Activated CD4-positive, CD25-positive, alpha-beta regulatory T cell (primary cell): ENCODE measurements around the gene FAM219A.

Source experiments
- DNase-seq, 4 experiments: peaks; one replicate each; lab custom pipeline; 2025; lab: John Stamatoyannopoulos, UW

Gene FAM219A, protein sequence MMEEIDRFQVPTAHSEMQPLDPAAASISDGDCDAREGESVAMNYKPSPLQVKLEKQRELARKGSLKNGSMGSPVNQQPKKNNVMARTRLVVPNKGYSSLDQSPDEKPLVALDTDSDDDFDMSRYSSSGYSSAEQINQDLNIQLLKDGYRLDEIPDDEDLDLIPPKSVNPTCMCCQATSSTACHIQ

GRCh38 chr9:34458013-34458958, at the start of gene FAM219A, which contains the start of gene DNAI1:
Gene FAM219A (minus strand): TSS chr9:34458570. CDS start chr9:34458263, 307 bp downstream.
Gene DNAI1 (plus strand): TSS chr9:34458805. CDS start chr9:34459006, 201 bp downstream.
- peak; percentile 95 to 99 (median 98) for DNase-seq

- DNase-seq, result no peak
These were observed 49.6 kb upstream of the FAM219A start for GRCh38 chr9:34507966-34508365.

DNA sequence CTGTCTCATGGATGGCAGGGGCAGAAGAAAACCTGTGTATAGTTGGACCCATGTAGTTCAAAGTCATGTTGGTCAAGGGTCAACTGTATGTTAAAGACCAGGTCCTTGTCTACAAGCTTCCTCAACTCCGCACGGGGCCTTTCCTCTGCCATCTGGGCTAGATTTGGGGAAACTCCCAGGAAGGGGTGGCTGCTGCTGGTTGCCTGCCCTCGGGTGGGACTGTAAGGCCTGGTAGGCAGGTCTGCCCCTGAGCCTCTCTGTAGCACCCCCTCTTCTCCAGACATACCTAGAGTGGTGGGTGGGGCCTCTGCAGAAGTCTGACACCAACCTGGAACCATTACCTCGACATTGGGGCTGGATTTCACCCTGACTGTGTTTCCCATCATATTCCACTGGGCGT, 49.2 kb upstream of the FAM219A start:
- no peak for DNase-seq

GRCh38 chr9:34506623-34507022, 48.3 kb upstream of the FAM219A start:
- no peak for DNase-seq

DNA sequence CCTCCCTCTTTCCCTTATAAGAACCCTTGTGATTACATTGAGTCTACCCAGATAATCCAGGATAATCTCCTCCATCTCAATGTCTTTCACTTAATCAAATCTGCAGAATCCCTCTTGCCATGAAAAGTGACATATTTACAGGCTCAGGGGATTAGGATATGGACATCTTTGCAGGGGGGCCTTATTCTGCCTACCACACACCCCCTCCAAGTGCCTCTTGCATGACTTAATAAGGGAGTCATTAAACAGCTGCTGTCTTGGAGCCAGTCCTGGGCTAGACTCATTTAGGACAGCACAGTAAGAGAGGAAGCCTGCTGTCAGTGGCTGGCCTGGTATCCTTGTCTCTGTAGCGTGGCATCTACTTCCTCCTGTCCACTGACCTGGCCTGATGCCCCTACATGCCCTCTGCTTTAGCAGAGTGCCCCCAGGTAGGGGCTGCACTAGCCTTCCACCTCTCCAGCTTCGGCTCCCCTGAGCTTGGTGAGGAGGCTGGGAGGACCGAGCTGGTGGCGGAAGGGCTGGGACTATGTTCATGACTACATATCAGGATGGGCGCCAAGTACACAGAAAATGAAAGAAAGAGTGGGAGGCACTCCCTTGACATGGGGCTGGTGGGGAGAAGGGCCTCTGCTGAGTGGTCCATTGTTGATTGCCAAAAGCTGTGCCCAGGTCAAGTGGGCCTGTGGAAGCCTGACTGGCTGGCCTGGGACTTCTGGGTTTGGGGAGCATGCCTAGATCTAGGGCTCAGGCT, 47.2 kb upstream of the FAM219A start:
- DNase-seq, result no peak

- no peak for DNase-seq
These were observed 45.0 kb upstream of the FAM219A start for GRCh38 chr9:34503406-34503805.

DNA sequence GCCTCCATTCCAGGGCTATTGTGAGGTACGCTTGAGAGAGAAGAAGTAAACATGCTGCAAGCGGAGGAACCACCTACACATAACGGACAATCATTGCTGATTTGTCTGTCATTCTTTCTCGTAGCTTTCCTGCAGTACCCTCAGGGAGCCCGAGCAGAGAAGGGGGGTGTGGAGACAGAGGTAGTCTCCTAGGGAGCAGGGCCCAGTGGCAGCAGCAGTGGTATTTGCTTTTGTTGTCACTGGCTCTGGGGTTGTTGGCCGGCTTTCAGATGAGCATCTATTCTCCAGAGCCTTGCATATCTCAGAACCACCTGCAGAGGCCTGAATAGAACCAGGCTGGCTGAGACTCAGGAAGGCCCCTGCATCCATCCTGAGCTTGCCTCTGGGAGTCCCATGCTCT, 44.5 kb upstream of the FAM219A start:
- DNase-seq, result no peak

- no peak for DNase-seq
These were observed 44.1 kb upstream of the FAM219A start for GRCh38 chr9:34502471-34502870.

DNA sequence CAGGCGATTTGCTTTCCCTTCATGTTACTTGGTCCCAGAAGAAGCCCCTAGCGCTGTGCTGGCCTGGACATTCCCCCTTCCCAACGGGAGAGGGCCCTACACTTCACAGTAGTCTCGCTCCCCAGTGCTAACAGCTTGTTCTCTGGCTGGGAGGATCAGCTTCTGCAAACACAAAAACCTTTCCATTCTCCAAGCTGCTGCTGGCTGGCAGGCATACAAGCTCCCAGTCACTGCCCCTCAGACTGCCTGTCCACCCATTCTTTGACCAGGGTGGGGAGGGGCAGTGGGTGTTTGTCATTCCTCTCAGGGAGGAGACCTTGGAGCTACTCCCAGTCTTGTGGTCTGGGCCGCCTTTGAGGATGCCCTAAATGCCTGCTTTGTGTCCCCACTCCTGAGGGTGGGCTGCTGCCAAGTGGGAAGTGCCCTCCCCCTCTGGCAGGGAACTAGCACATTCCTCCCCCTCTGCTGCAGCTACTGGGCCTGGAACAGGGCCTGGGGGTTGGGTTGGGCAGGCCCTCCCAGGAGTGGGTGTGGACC, 43.6 kb upstream of the FAM219A start:
- no peak for DNase-seq

DNA sequence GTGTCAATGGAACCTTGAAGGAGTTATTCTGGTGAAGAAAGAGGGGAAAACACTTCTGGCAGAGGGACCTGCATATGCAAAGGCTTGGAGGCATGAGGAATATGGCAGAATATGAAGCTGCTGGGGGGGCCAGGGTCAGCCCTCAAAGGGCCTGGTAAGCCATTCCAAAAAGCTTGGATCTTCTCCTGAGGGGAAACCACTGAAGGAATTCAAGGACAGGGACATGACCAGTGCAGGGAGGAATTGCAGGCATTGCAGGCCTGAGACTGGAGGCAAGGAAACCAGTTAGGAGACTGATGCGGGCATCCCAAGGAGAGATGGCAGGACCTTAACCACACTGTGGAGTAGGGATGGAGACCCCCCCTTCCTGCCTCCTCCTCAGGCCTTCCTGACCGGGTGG, 43.0 kb upstream of the FAM219A start:
- no peak for DNase-seq

GRCh38 chr9:34500623-34501267, 42.4 kb upstream of the FAM219A start:
- peak; percentile 36 to 77 (median 56) for DNase-seq

DNA sequence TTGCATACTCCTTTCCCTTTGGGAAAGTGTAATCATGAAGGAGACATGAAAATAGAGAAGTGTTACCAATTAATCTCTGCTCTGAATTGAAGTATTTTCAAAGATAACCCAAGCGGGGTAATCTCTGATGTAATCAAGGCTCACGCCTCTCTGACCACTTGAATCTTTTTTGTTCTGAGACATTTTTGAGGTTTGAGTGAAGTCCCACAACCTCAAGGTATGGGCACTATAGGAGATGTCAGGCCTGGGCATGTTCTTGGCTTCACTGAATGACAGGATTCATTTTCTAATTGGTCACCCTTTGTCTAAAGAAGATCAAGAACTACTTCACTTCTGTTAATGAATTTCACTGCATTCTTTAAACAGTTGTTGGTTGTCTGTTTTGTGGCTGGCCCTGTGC, 40.7 kb upstream of the FAM219A start:
- no peak for DNase-seq

- no peak for DNase-seq
These were observed 40.2 kb upstream of the FAM219A start for GRCh38 chr9:34498553-34498952.

DNA sequence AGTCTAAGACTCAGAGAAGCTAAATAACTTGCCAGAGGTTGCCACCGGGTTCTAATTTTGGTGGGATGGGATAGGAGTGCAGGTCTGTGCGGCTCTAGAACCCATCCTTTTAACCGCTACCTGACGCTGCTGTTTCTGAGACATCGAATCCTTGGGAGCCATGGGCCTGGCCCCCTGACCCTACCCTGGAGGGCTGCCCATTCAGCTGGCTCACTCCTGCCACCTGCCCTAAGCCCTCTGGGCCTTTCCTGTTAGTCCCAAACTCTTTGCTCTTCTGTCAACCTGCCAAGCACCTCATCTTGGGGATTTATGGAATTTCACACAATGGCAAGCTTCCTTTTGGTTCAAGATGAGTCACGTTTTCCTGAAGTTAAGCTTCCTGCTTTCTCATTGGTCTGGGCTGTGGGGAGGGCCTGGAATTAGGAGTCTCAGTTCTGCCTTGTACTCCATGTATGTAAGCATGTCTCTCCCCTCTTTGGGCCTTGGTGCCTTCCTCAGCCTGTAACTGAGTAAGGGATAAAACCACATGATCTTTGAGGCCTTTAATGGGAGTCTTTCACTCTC, 37.9 kb upstream of the FAM219A start:
- no peak for DNase-seq

GRCh38 chr9:34493972-34494535, 35.7 kb upstream of the FAM219A start:
- no peak for DNase-seq

GRCh38 chr9:34492051-34492450, 33.7 kb upstream of the FAM219A start:
- no peak for DNase-seq

GRCh38 chr9:34491596-34491995, 33.2 kb upstream of the FAM219A start:
- DNase-seq, result no peak

GRCh38 chr9:34490760-34491159, 32.4 kb upstream of the FAM219A start:
- DNase-seq, result no peak

DNA sequence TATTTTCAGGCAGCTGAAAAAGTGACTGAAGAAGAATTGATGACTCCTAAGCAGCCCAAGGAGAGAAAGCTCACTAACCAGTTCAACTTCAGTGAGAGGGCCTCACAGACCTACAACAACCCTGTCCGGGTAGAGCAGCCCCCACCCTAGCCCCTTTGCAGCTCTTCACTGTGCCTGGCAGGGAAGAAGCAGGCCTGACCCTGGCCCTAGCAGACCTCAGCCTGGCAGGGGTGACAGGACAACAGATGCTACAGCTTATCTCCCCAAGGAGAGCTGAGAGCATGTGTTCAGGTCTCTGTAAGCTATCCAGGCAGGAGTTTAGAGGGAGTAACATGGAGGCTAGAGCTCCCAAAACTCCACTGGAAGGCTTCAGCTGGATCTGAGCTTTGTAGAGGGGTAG, 32.0 kb upstream of the FAM219A start:
- no peak for DNase-seq

DNA sequence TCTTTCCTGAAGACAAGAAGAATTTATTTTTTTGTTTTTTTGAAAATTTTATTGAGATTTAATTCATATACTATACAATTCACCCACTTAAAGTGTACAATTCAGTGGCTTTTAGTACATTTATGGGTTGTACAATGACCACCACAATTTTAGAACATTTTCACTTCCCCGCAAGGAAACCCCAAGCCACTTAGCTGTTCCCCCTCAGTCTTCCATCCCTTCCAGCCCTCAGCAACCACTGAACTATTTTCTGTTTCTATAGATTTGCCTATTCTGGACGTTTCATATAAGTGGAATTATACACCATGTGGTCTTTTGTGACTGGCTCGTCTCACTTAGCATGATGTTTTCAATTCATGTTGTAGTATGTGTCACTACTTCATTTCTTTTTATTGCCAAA, 28.2 kb upstream of the FAM219A start:
- DNase-seq, result no peak

DNA sequence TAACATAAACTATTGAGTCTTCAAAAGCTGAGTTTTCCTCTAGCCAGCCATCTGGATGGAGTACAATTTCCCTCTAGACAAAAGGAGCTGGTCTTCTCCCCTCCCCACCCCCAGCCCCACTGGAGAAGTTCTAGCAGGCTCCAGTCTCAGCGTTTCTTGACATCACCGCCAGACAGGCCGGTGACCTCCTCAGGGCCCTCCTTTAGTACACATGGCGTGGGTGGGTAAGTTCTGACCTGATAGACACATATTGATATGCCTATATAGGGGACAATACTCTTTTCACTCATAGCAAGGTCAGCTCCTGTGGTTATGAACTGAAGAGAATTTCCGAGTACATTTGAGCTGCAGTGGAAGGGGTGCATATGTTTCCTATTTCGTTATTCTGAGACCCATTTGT, 27.5 kb upstream of the FAM219A start:
- no peak for DNase-seq
